Lower leg skin (tissue), 4 donors: ENCODE data around the gene RBM4B. TPM values are rescaled to one million over a fixed set of nuclear protein-coding genes. Genes with fewer than 3 reads are reported as not detected.

ENCODE experiments used
- DNase-seq, 2 donors: peaks; one replicate each; pipeline ENCODE4 v3.0.0-alpha.2; 2019; ENCODE audit warnings: low spot score in 2 of 2
- H3K4me3 ChIP-seq: fragments of 200-600 bp; sonication (generic); 2 replicates; pipeline ENCODE4 v1.5.1; 2017; ENCODE audit warnings: mild to moderate bottlenecking, low read depth; ENCODE audit not compliant: poor library complexity, severe bottlenecking
- CTCF ChIP-seq, 3 donors: fragments of 450-650 bp; IDR thresholded peaks; one replicate each; pipeline ENCODE4 v1.5.1; 2016; ENCODE audit warnings: antibody characterized with exemption in 3 of 3, mild to moderate bottlenecking in 3 of 3, moderate library complexity in 2 of 3
- POLR2A ChIP-seq, 2 donors: fragments of 450-650 bp; IDR thresholded peaks; one replicate each; pipeline ENCODE4 v1.6.1; 2016 to 2017; ENCODE audit warnings: antibody characterized with exemption in 2 of 2, mild to moderate bottlenecking in 1 of 2, moderate library complexity in 1 of 2
- WGBS, 2 donors: methylation state at CpG; one replicate each; pipeline ENCODE4 v1.1.5; 2018; 5-methylcytosine and 5-hydroxymethylcytosine counted together
- intact Hi-C: fragments of 100-400 bp; cut with DNase I; formaldehyde crosslinking; loops from one replicate; pipeline ENCODE4 v1.15.0; 2023; ENCODE audit warnings: low total_unique reads
- total RNA-seq, 4 donors: library from RNA; depleted of rRNA; stranded (reverse); fragments of >200 nt; gene quantifications; one replicate each; pipeline ENCODE4 v1.1.0, GENCODE V29; 2016

Gene RBM4B
- total RNA-seq, 4 donors from 2014 or later = 8.6 to 18.0 (median 12.2) TPM

DNA sequence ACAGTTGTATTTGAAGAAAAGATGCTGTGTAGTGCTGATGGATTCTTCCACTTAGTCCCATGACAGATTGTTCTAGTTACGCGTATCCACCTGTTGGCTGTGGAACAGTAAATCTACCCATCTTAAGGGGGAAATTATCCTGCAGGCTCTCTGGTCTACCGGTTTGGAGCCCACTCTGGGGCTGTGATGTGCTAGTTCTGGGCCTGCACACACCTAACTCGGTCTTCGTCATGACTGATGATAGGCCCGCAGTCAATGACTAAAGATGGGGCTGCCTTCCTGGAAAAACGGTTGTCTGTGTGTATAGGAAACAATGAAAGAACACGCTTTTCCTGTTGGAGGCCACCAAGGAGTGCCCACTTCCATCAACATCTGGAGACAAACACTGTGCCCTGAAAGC lies 6.2 kb upstream of the RBM4B start:
- H3K4me3 ChIP-seq = no peak overlapping the region
- 86 to 87% methylated on average over 8 of the region's 8 CpGs for WGBS, 2 donors
- no peak for DNase-seq
- intact Hi-C loops = no loop called here
- TF ChIP-seq CTCF (IDR thresholded peaks at IDR 0.05) (no peak), POLR2A (IDR thresholded peaks at IDR 0.05) (no peak)

- H3K4me3 ChIP-seq = no peak overlapping the region
- 87% methylated on average over 7 of the region's 7 CpGs for whole genome bisulfite sequencing, 2 donors
- TF ChIP-seq CTCF (IDR thresholded peaks at IDR 0.05) (no peak), POLR2A (IDR thresholded peaks at IDR 0.05) (no peak)
- no peak for DNase-seq
- intact Hi-C loops = no loop called here
Measured at GRCh38 chr11:66680966-66681645, 3.4 kb upstream of the RBM4B start.

- intact Hi-C loops = loop anchor here (10.0 kb wide), 1 partner anchor 82 kb away; the partner anchor contains the start of genes CCDC87 and CCS
- WGBS, 2 donors = 5 to 6% methylated on average over 27 of the region's 27 CpGs
- no peak for DNase-seq
- H3K4me3 ChIP-seq = peak overlapping the region; percentile 67
- no peak for TF ChIP-seq CTCF (IDR thresholded peaks at IDR 0.05)
- no peak for TF ChIP-seq POLR2A (IDR thresholded peaks at IDR 0.05)
Measured at GRCh38 chr11:66676931-66677598, 622 bp downstream of the RBM4B start.

DNA sequence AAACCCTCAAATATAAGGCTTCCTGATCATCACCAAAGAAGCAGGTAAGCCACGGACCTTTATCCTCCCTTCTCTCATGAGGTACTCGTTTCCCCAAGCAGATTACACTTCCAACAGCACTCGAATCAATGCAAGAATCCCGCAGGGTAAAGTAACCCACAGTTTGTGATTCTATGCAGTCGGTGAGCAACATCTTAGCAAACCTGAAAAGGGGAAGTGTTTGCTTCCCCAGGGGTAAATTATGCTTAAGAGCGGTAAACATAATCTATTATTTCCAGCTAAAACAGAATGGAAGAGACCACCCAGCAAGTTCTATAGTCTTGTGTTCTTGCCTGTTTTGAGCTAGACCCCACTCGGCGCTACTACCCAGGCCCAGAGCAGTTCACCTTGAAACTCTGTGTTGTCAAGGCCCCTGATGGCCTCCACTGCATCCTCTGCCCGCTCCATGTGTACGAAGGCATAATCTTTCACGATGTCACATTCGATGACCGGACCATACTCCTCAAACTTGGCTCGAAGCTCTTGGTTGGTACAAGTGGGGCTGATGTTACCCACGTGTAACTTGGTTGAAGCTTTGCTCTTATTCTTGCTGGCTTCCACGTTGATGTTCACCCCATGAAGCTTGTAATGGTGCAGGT lies 1.3 kb downstream of the RBM4B start:
- 59 to 60% methylated on average over 16 of the region's 16 CpGs for WGBS, 2 donors
- intact Hi-C loops = loop anchor here (10.0 kb wide), 1 partner anchor 82 kb away; the partner anchor contains the start of genes CCDC87 and CCS
- DNase-seq = no peak
- no peak overlapping the region for H3K4me3 ChIP-seq
- no peak for TF ChIP-seq CTCF (IDR thresholded peaks at IDR 0.05)
- no peak for TF ChIP-seq POLR2A (IDR thresholded peaks at IDR 0.05)

GRCh38 chr11:66674964-66675602 lies 2.6 kb downstream of the RBM4B start:
- WGBS, 2 donors = 77 to 79% methylated on average over 2 of the region's 2 CpGs
- H3K4me3 ChIP-seq = no peak overlapping the region

More at GRCh38 chr11:66674964-66675602, 2.6 kb downstream of the RBM4B start:
- DNase-seq = no peak
- TF ChIP-seq CTCF (IDR thresholded peaks at IDR 0.05) = no peak
- no peak for TF ChIP-seq POLR2A (IDR thresholded peaks at IDR 0.05)
- intact Hi-C loops = loop anchor here (10.0 kb wide), 1 partner anchor 80 kb away; the partner anchor contains the start of genes CCDC87 and CCS
